GM21515 (cell line): ENCODE results near the gene TMPRSS2.

Experiments
- ATAC-seq: cut with Tn5 transposase; IDR thresholded peaks from one replicate; pipeline ENCODE4 v1.9.1; 2021; ENCODE audit not compliant: unreplicated experiment

Gene TMPRSS2

DNA sequence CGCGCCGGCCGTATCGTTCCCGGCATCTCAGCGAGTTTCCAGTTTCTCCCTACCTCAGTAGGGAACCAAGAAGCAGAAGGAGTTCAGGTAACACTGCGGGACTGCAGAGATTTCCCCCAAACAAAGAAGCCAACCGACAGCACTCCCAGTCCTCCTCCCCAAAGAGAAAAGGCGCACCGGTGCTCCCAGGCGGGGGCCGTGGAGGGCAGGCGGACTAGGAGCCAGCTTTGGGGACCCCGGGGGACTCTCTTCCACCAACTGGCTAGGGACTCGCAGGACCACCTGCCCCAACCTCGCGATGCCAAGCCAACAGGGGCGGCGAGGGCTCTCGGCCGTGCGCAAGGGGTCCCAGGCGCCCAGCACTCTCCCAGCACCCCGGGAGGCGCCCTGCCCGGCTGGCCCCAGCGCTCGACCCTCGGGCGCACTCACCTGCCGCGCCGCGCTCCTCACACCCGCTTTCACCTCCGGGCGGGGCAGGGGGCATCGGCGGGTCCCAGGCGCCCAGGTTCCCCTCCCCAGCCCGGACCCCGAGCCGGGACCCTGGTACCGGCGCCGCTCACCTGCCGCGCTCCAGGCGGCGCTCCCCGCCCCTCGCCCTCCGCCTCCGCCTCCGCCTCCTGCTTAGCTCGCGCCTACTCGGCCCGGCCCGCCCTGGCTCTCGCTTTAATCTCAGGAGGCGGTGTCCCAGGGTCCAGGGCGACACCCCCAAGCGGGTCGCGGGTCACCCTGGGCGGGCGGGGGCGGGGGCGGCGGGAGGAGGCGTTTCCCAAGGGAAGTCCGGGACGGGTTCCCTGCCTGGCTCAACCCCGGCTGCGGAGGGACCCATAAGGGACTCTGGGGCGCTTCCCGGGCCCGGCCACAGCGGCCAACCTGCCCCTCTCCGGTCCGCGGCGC, at the start of gene TMPRSS2:
Gene TMPRSS2, minus strand, starts transcription at position 638 of the 894 bp plus-strand sequence. CDS start 10,025 bp downstream, outside the sequence.
- no peak for ATAC-seq

GRCh38 chr21:41555057-41555456, 47.1 kb upstream of the TMPRSS2 start:
- no peak for ATAC-seq

- ATAC-seq, result no peak
These were observed 44.3 kb upstream of the TMPRSS2 start for GRCh38 chr21:41552254-41552653.

- no peak for ATAC-seq
These were observed 40.8 kb upstream of the TMPRSS2 start for GRCh38 chr21:41548781-41549180.

GRCh38 chr21:41547111-41547510, 39.2 kb upstream of the TMPRSS2 start:
- no peak for ATAC-seq

GRCh38 chr21:41545500-41546359, 37.8 kb upstream of the TMPRSS2 start:
- ATAC-seq, result no peak

GRCh38 chr21:41542727-41543126, 34.8 kb upstream of the TMPRSS2 start:
- ATAC-seq, result no peak

- ATAC-seq, result no peak
These were observed 29.4 kb upstream of the TMPRSS2 start for GRCh38 chr21:41537356-41537755.

GRCh38 chr21:41536827-41537103, 28.8 kb upstream of the TMPRSS2 start:
- no peak for ATAC-seq

DNA sequence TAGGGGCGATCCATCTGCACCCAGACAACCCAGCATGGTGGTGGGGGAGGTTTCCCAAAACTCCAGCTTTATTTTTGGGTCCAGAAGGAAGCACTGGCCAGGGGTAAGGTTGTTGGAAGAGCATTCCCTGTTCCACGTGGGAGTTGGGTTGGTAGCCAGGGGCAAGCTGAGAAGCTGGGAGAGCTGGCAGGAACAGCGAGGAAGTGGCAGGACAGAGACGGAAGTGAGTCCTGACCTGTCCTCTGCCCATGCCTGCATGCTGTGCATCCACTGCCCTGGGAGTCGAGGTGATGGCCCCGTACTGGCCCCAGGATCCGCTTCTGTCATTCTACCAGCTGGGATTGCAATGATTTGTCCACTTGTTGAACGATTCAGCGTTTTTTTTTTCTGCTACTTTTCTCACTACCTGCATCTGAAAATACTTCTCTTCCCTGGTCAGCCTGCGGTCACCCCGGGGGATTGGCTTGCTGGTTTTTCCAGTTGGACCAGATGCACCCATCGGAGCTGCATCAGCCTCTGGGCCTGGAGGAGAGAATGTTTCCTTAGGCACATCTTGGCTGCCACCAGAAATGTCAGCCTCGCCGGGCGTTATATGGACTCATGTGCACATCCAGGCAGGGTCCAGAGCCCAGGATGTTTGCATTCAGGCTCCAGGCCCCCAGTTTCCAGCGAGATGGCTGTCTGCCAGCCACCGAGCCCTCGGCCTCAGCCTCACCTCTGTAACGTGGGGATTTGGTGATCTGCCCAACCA, 28.3 kb upstream of the TMPRSS2 start:
- ATAC-seq, result no peak

DNA sequence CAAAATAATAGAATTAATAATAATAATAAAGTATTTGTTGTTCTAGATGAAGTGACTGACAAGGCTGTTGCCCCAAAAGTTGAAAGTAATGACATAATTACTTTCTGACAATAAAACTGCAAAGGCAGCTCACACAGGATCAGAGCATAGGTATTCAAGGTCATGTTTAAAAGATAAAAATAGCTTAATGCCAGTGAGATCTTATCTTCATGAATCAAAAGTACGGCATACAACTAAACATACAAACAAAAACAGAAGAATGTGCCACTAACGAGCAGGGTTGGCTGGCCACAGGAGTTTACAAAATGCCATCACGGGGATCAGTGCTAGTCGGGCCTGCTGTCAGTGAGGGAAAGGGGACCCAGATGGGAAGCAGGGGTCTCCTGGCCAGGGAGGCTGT, 22.4 kb upstream of the TMPRSS2 start:
- no peak for ATAC-seq

DNA sequence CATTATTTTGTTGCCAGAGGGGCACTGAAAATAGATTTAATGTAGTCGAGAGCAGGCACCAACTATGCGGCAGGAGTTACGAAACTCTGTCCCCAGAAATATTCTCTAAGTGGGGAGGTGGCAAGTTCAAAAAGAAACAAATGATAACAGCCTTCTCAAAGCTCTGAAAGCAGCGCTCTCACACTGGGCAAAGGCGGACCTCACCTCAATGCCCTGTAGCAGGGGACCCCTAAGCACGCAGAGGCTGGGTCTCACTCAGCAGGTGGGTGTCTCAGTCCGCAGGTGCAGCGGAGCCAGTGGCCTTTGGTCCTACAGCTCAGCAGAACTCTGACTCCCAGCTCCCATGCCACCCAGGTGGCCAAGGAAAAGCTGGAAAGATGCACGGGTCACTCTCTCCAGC, 21.8 kb upstream of the TMPRSS2 start:
- ATAC-seq, result no peak

DNA sequence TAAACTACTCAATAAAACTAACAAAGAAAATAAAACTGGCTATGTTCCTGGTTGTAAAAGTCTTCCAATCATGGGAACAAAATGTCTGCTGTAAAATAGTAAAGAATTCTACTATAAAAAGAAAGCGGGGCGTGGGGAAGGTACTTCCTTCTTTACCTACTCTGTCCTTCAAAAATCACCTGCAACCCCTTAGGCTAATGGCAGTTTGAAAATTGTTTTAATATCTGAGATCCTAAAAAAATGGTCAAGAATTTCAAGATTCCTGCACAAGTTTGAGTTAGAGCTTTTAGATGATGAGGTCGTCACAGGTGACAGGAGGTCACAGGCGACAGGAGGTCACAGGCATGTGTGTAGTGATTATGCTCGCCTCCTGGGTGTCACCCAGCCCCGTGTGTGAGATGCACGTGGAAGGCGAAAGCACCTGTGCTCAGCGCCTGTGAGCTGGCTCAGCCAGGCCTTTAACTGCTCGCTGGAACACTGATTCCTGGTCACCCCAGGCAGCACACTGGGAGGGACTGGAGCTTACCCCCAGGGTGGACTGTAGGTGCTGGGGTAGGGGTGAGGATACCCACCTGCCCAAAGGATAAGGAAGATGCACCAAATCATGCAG, 18.6 kb upstream of the TMPRSS2 start:
- ATAC-seq, result no peak

- ATAC-seq, result no peak
These were observed 15.2 kb upstream of the TMPRSS2 start for GRCh38 chr21:41523175-41523574.

GRCh38 chr21:41521489-41522027, 13.6 kb upstream of the TMPRSS2 start:
- ATAC-seq, result no peak

- no peak for ATAC-seq
These were observed 12.8 kb upstream of the TMPRSS2 start for GRCh38 chr21:41520560-41521442.

DNA sequence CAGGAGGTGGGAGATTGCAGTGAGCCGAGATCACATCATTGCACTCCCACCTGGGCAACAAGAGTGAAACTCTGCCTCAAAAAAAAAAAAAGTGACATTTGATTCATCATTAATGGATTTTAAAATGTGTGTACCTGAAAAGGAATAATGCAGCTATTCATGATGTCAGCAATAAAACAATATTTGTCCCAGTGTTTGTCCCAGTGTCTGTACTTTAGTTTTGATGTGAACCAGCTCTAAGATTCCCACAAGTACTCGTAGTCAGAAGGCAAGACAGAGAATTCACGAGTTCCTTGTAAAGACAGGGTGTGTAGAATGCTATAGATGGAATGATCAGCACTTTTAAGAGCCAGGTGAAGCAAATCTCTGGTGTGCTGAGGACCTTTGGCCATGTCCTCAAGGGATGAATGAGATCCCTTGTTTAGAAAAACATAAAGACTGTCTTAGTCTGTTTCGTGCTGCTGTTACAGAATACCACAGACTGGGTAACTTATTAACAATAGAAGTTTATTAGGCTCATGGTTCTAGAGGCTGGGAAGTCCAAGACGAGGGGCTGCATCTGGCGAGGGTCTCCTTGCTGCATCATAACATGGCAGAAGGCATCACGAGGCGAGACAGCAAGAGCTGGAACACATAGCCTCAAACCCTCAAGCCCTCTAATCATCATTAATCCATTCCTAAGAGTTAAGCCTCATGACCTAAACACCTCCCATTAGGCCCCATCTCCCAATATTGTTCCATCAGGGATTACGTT, 12.0 kb upstream of the TMPRSS2 start:
- no peak for ATAC-seq

- no peak for ATAC-seq
These were observed 10.8 kb upstream of the TMPRSS2 start for GRCh38 chr21:41518757-41519156.

- no peak for ATAC-seq
These were observed 3.9 kb upstream of the TMPRSS2 start for GRCh38 chr21:41511858-41512257.
